Testis (tissue), 3 donors: Measurements from ENCODE around the gene EPB41L4A. TPM values are rescaled to one million over a fixed set of nuclear protein-coding genes. Genes with fewer than 3 reads are reported as not detected.

Experiments used
- DNase-seq: peaks from one replicate; pipeline ENCODE4 v3.0.0-alpha.2; 2019
- H3K27ac ChIP-seq, 2 donors: fragments of 200-600 bp; sonication (generic); one replicate each; pipeline ENCODE4 v1.5.1; 2019
- H3K27me3 ChIP-seq: fragments of 200-600 bp; sonication (generic); one replicate; pipeline ENCODE4 v1.5.1; 2019
- H3K36me3 ChIP-seq: fragments of 200-600 bp; sonication (generic); one replicate; pipeline ENCODE4 v1.5.1; 2017; ENCODE audit warnings: low read depth; ENCODE audit errors: missing control alignments
- H3K4me1 ChIP-seq: fragments of 200-600 bp; sonication (generic); one replicate; pipeline ENCODE4 v1.5.1; 2019
- H3K4me3 ChIP-seq, 2 donors: fragments of 200-600 bp; sonication (generic); one replicate each; pipeline ENCODE4 v1.5.1; 2017 to 2019
- H3K9me3 ChIP-seq: fragments of 200-600 bp; sonication (generic); one replicate; pipeline ENCODE4 v1.5.1; 2017
- CTCF ChIP-seq, 3 experiments: fragments of 450-650 bp in 2 of 3; fragments of 200-600 bp in 1 of 3; sonication (generic) in 1 of 3; IDR thresholded peaks; one replicate each; pipeline ENCODE4 v1.5.1; 2016 to 2019; ENCODE audit warnings: antibody characterized with exemption in 3 of 3, mild to moderate bottlenecking in 2 of 3, moderate library complexity in 1 of 3
- POLR2A ChIP-seq: fragments of 450-650 bp; IDR thresholded peaks from one replicate; pipeline ENCODE4 v1.6.1; 2017; ENCODE audit warnings: antibody characterized with exemption, mild to moderate bottlenecking, moderate library complexity
- WGBS, 2 donors: methylation state at CpG; one replicate each; pipeline ENCODE4 v1.1.5; 2018; 5-methylcytosine and 5-hydroxymethylcytosine counted together
- intact Hi-C: fragments of 100-400 bp; cut with DNase I; formaldehyde crosslinking; loops from one replicate; pipeline ENCODE4 v1.15.1; 2023; ENCODE audit warnings: low total_unique reads
- polyA plus RNA-seq: library from polyadenylated mRNA; stranded (reverse); fragments of 350-450 nt; fragmentation: Illumina TruSeq; extraction: RNeasy Lipid Tissue Mini Kit (QIAGEN cat#74804); gene quantifications from one replicate; pipeline ENCODE4 v1.2.3, GENCODE V29; 2014; ENCODE audit warnings: low read depth, low replicate concordance; ENCODE audit not compliant: insufficient read depth
- total RNA-seq, 2 donors: library from RNA; depleted of rRNA; stranded (reverse); fragments of >200 nt; gene quantifications; one replicate each; pipeline ENCODE4 v1.2.3, GENCODE V29; 2016

Gene EPB41L4A
- total and polyA plus RNA-seq, 3 donors from 2014 or later = 9.0 to 23.9 (median 13.3) TPM

- intact Hi-C loops = no loop called here
These were observed 155.6 kb downstream of the EPB41L4A start for GRCh38 chr5:112263469-112263868.

GRCh38 chr5:112258571-112258970, 160.5 kb downstream of the EPB41L4A start:
- H3K9me3 ChIP-seq = no peaks in the 10 kb centered on the region
- 81% methylated on average over 2 of the region's 2 CpGs for WGBS, 2 donors
- no peaks in the 10 kb centered on the region for H3K27me3 ChIP-seq
- H3K4me1 ChIP-seq = no peaks in the 10 kb centered on the region
- intact Hi-C loops = no loop called here
- H3K4me3 ChIP-seq = no peak overlapping the region
- no peaks in the 10 kb centered on the region for H3K36me3 ChIP-seq
- no peak for DNase-seq
- no peak overlapping the region for H3K27ac ChIP-seq
- no peak for TF ChIP-seq POLR2A
- no peak for TF ChIP-seq CTCF (IDR thresholded peaks at IDR 0.05)

More at GRCh38 chr5:112263469-112263868, 155.6 kb downstream of the EPB41L4A start:
- 79 to 86% methylated on average over 1 of the region's 1 CpG for WGBS, 2 donors
- Histone ChIP-seq H3K4me3 (no peak overlapping the region), H3K27me3 (no peaks in the 10 kb centered on the region), H3K9me3 (no peaks in the 10 kb centered on the region), H3K36me3 (no peaks in the 10 kb centered on the region), H3K4me1 (no peaks in the 10 kb centered on the region), H3K27ac (no peak overlapping the region)
- no peak for TF ChIP-seq POLR2A
- TF ChIP-seq CTCF (IDR thresholded peaks at IDR 0.05) = no peak
- no peak for DNase-seq

GRCh38 chr5:112257976-112258375, 161.1 kb downstream of the EPB41L4A start:
- intact Hi-C loops = no loop called here
- DNase-seq = no peak

GRCh38 chr5:112257005-112257404, 162.1 kb downstream of the EPB41L4A start:
- TF ChIP-seq POLR2A (no peak), CTCF (IDR thresholded peaks at IDR 0.05) (no peak)
- H3K27ac ChIP-seq = no peak overlapping the region

More at GRCh38 chr5:112257976-112258375, 161.1 kb downstream of the EPB41L4A start:
- Histone ChIP-seq H3K9me3 (no peaks in the 10 kb centered on the region), H3K27ac (no peak overlapping the region), H3K4me3 (no peak overlapping the region), H3K36me3 (no peaks in the 10 kb centered on the region), H3K4me1 (no peaks in the 10 kb centered on the region), H3K27me3 (no peaks in the 10 kb centered on the region)
- TF ChIP-seq POLR2A = no peak
- TF ChIP-seq CTCF (IDR thresholded peaks at IDR 0.05) = no peak

GRCh38 chr5:112254303-112254702, 164.8 kb downstream of the EPB41L4A start:
- no peak overlapping the region for H3K27ac ChIP-seq
- no peaks in the 10 kb centered on the region for H3K36me3 ChIP-seq
- H3K27me3 ChIP-seq = no peaks in the 10 kb centered on the region
- TF ChIP-seq POLR2A (no peak), CTCF (IDR thresholded peaks at IDR 0.05) (no peak)
- H3K4me1 ChIP-seq = no peaks in the 10 kb centered on the region
- intact Hi-C loops = no loop called here
- WGBS, 2 donors = 81 to 82% methylated on average over 5 of the region's 5 CpGs
- no peak overlapping the region for H3K4me3 ChIP-seq
- no peaks in the 10 kb centered on the region for H3K9me3 ChIP-seq
- no peak for DNase-seq

More at GRCh38 chr5:112257005-112257404, 162.1 kb downstream of the EPB41L4A start:
- H3K9me3 ChIP-seq = no peaks in the 10 kb centered on the region
- H3K4me3 ChIP-seq = no peak overlapping the region
- intact Hi-C loops = no loop called here
- H3K36me3 ChIP-seq = no peaks in the 10 kb centered on the region
- DNase-seq = no peak
- no peaks in the 10 kb centered on the region for H3K27me3 ChIP-seq
- no peaks in the 10 kb centered on the region for H3K4me1 ChIP-seq
